ENCODE data around the gene RASGRP4.

Gene RASGRP4

GRCh38 chr19:38361633-38362075 lies 64.4 kb downstream of the RASGRP4 start:
- peak; percentile 87 for DNase-seq (ENCODE audit: low spot score)
- in situ Hi-C loops (cut with MboI; ENCODE audit: low pct_unique_long_range_greater_than_20kb, low sequenced_read_pairs, unreplicated experiment): no loop called here
- TF ChIP-seq, protein P1, sequence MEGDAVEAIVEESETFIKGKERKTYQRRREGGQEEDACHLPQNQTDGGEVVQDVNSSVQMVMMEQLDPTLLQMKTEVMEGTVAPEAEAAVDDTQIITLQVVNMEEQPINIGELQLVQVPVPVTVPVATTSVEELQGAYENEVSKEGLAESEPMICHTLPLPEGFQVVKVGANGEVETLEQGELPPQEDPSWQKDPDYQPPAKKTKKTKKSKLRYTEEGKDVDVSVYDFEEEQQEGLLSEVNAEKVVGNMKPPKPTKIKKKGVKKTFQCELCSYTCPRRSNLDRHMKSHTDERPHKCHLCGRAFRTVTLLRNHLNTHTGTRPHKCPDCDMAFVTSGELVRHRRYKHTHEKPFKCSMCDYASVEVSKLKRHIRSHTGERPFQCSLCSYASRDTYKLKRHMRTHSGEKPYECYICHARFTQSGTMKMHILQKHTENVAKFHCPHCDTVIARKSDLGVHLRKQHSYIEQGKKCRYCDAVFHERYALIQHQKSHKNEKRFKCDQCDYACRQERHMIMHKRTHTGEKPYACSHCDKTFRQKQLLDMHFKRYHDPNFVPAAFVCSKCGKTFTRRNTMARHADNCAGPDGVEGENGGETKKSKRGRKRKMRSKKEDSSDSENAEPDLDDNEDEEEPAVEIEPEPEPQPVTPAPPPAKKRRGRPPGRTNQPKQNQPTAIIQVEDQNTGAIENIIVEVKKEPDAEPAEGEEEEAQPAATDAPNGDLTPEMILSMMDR (IDR thresholded peaks at IDR 0.05; ENCODE audit: extremely low read depth, insufficient read depth, missing control alignments): peak; percentile 19

DNA sequence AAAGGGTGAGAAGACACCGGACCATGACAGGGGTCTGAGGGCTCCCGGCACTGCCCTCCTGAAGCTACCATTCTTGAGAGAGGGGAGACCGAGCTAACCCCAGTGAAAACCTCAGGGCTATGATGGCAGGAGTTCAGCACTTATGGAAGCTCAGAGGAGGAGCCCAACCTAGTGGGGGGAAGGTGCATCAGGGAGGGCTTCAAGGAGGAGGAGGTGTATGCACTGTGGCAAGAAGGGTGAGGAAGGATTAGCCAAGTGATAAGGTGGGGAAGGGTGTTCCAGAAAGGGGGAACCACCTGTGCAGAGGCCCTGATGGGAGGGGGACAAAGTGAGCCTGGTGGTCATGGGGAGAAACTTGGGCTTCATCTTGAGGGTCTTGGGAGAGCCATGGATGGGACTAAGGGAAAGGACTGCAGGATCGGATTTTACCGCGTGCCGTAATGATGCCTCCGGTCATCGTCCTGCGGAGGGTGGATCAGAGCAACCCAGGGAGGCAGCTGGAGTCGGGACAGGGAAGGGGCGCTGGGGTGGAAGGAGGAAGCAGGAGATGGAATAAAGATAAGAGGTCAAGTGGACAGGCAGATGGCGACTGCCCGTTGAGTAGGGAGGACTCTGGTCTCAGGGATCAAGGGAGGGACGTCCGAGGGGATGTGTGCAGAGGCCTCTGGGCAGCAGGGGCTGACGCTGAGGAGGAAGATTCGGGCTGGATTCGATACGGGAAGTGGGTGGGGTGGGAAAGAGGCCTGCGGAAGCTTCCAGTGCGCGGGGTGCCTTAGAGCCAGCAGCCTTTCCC lies 65.0 kb downstream of the RASGRP4 start:
- TF ChIP-seq, protein P1 (IDR thresholded peaks at IDR 0.05; ENCODE audit: extremely low read depth, insufficient read depth, missing control alignments): no peak
- in situ Hi-C loops (cut with MboI; ENCODE audit: low pct_unique_long_range_greater_than_20kb, low sequenced_read_pairs, unreplicated experiment): no loop called here
- DNase-seq (ENCODE audit: low spot score): no peak

DNA sequence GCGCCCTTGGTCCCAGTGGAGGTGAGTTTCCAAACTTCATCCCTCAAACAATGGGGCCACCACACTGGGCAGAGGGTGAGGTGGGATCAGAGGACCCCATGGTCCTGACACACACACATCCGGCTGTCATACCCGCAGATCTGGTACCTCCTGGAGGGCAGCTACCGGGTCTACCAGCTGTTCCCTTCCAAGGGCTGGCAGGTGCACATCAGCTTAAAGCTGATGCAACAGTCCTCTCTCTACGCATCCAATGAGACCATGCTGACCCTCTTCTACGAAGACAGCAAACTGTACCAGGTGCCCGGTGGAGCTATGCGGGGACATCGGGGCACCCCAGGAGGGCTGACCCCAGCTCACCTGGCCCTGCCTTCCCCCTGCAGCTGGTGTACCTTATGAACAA lies 65.7 kb downstream of the RASGRP4 start:
- TF ChIP-seq, protein P1 (IDR thresholded peaks at IDR 0.05; ENCODE audit: extremely low read depth, insufficient read depth, missing control alignments): no peak
- no peak for DNase-seq (ENCODE audit: low spot score)
- in situ Hi-C loops (cut with MboI; ENCODE audit: low pct_unique_long_range_greater_than_20kb, low sequenced_read_pairs, unreplicated experiment): no loop called here

- TF ChIP-seq, protein P1 (IDR thresholded peaks at IDR 0.05; ENCODE audit: extremely low read depth, insufficient read depth, missing control alignments): no peak
- in situ Hi-C loops (cut with MboI; ENCODE audit: low pct_unique_long_range_greater_than_20kb, low sequenced_read_pairs, unreplicated experiment): no loop called here
Measured at GRCh38 chr19:38359242-38360021, 66.6 kb downstream of the RASGRP4 start.

More at GRCh38 chr19:38359242-38360021, 66.6 kb downstream of the RASGRP4 start:
- DNase-seq (ENCODE audit: low spot score): no peak

Data from GM13977 (cell line).